Lung (tissue), 12 donors: Measurements from ENCODE around the gene FITM1. TPM values are rescaled to one million over a fixed set of nuclear protein-coding genes. Genes with fewer than 3 reads are reported as not detected.
A peak's percentile ranks its signal among the peaks of the same experiment; 100 is the strongest.

Source experiments
- ATAC-seq: fragments of 200-7000 bp; cut with Tn5 transposase; one replicate; pipeline ENCODE4 v1.9.1; 2020; ENCODE audit warnings: moderate number of reproducible peaks; ENCODE audit not compliant: insufficient read depth, low FRiP score
- DNase-seq, 3 donors: peaks; one replicate each; pipeline ENCODE4 v3.0.0-alpha.2; 2013 to 2017
- H3K27ac ChIP-seq, 2 donors: one replicate each; pipeline ENCODE4 v1.5.1; 2013; ENCODE audit warnings: mild to moderate bottlenecking in 2 of 2, moderate library complexity in 2 of 2, control low read depth in 1 of 2, inconsistent platforms in 1 of 2, low read depth in 1 of 2, low read length in 1 of 2
- H3K27me3 ChIP-seq, 3 donors: one replicate each; pipeline ENCODE4 v1.5.1; 2013; ENCODE audit warnings: low read length in 2 of 3; ENCODE audit not compliant: control insufficient read depth in 3 of 3, insufficient read depth in 3 of 3
- H3K36me3 ChIP-seq, 4 donors: one replicate each; pipeline ENCODE4 v1.5.1; 2013; ENCODE audit warnings: low read length in 4 of 4, mild to moderate bottlenecking in 1 of 4, moderate library complexity in 1 of 4; ENCODE audit not compliant: control insufficient read depth in 4 of 4, insufficient read depth in 4 of 4
- H3K4me1 ChIP-seq, 5 donors: one replicate each; pipeline ENCODE4 v1.5.1; 2013; ENCODE audit warnings: low read length in 5 of 5, mild to moderate bottlenecking in 2 of 5, moderate library complexity in 1 of 5; ENCODE audit not compliant: control insufficient read depth in 5 of 5, insufficient read depth in 5 of 5
- H3K4me3 ChIP-seq: one replicate; pipeline ENCODE4 v1.5.1; 2013; ENCODE audit warnings: mild to moderate bottlenecking, control low read depth, moderate library complexity
- H3K9ac ChIP-seq, 2 donors: one replicate each; pipeline ENCODE4 v1.5.1; 2013; ENCODE audit warnings: low read length in 2 of 2, control low read depth in 1 of 2; ENCODE audit not compliant: insufficient read depth in 1 of 2
- H3K9me3 ChIP-seq, 4 donors: one replicate each; pipeline ENCODE4 v1.5.1; 2013; ENCODE audit warnings: low read length in 3 of 4, mild to moderate bottlenecking in 1 of 4, moderate library complexity in 1 of 4; ENCODE audit not compliant: control insufficient read depth in 4 of 4, insufficient read depth in 3 of 4
- CTCF ChIP-seq: IDR thresholded peaks from 2 replicates; pipeline ENCODE4 v1.5.1; 2012; ENCODE audit warnings: mild to moderate bottlenecking; ENCODE audit errors: control extremely low read depth, extremely low read depth
- WGBS, 2 donors: extraction: QIAGEN DNeasy Blood & Tissue Kit; methylation state at CpG; one replicate each; pipeline ENCODE4 v1.1.7; 2013; 5-methylcytosine and 5-hydroxymethylcytosine counted together
- polyA plus RNA-seq, 2 donors: library from polyadenylated mRNA; stranded (reverse); fragments of 200-250 nt; gene quantifications; one replicate each; pipeline ENCODE4 v1.2.1, GENCODE V29; 2013
- total RNA-seq, 2 donors: library from RNA; depleted of rRNA in 1 of 2; stranded (reverse); fragments of >200 nt in 1 of 2; gene quantifications; one replicate each; pipeline ENCODE4 v1.2.1, GENCODE V29; 2014 to 2021
- donor health status: control.
- donor health status: control.
- donor health status: Bipolar disorder and iron deficiency.
- donor health status: healthy.
- donor health status: DM: yes; HTN: yes; CAD: no.

FITM1 gene
- total and polyA plus RNA-seq, 4 donors = 0.48 to 1.4 (median 0.88) TPM

GRCh38 chr14:24094841-24095270, 35.6 kb upstream of the FITM1 start:
- H3K4me1 ChIP-seq = peaks cover 0 to 17% (median 6%) of the 10 kb centered on the region in 5 donors
- H3K27me3 ChIP-seq = no peaks in the 10 kb centered on the region
- H3K27ac ChIP-seq = peak overlapping the region; percentile 88 to 98
- peak overlapping the region; percentile 71 for H3K4me3 ChIP-seq
- 2 to 4% methylated on average over 14 of the region's 14 CpGs for WGBS, 2 donors
- TF ChIP-seq CTCF = no peak
- peak in 2 of 3 donors; percentile 47 to 64 for DNase-seq
- peaks cover 0 to 15% (median under 1%) of the 10 kb centered on the region in 4 donors for H3K36me3 ChIP-seq
- no peak for ATAC-seq
- peak overlapping the region; percentile 66 to 78 for H3K9ac ChIP-seq
- H3K9me3 ChIP-seq = no peaks in the 10 kb centered on the region

GRCh38 chr14:24095271-24096068, 35.0 kb upstream of the FITM1 start:
- 41 to 45% methylated on average over 12 of the region's 12 CpGs for WGBS, 2 donors
- DNase-seq (peak; percentile 47 to 55 (median 47)), ATAC-seq (no peak)
- H3K9me3 ChIP-seq = no peaks in the 10 kb centered on the region
- no peaks in the 10 kb centered on the region for H3K27me3 ChIP-seq
- H3K4me3 ChIP-seq = peak overlapping the region; percentile 71
- TF ChIP-seq CTCF = no peak
- peaks cover 0 to 17% (median 6%) of the 10 kb centered on the region in 5 donors for H3K4me1 ChIP-seq
- H3K36me3 ChIP-seq = peaks cover 0 to 18% (median 2%) of the 10 kb centered on the region in 4 donors
- H3K9ac ChIP-seq = peak overlapping the region; percentile 66 to 78
- H3K27ac ChIP-seq = peak overlapping the region in 1 of 2 donors; percentile 98

GRCh38 chr14:24096545-24097181, 33.8 kb upstream of the FITM1 start:
- H3K4me1 ChIP-seq = peaks cover 0 to 17% (median 6%) of the 10 kb centered on the region in 5 donors
- TF ChIP-seq CTCF = no peak
- WGBS, 2 donors = 94 to 96% methylated on average over 8 of the region's 8 CpGs
- ATAC-seq (no peak), DNase-seq (no peak)
- H3K36me3 ChIP-seq = peaks cover 0 to 24% (median 4%) of the 10 kb centered on the region in 4 donors
- H3K4me3 ChIP-seq = no peak overlapping the region
- H3K9me3 ChIP-seq = no peaks in the 10 kb centered on the region
- no peaks in the 10 kb centered on the region for H3K27me3 ChIP-seq
- H3K9ac ChIP-seq = no peak overlapping the region
- no peak overlapping the region for H3K27ac ChIP-seq
